ENCODE results near the gene UBN2. TPM values are rescaled to one million over a fixed set of nuclear protein-coding genes. Genes with fewer than 3 reads are reported as not detected.

UBN2 gene
- total and polyA plus RNA-seq, 2 of the 13 experiments (the other 11 are each of a cell fraction or from before 2014, with no cell fraction given), result 5.6 to 5.7 TPM

DNA sequence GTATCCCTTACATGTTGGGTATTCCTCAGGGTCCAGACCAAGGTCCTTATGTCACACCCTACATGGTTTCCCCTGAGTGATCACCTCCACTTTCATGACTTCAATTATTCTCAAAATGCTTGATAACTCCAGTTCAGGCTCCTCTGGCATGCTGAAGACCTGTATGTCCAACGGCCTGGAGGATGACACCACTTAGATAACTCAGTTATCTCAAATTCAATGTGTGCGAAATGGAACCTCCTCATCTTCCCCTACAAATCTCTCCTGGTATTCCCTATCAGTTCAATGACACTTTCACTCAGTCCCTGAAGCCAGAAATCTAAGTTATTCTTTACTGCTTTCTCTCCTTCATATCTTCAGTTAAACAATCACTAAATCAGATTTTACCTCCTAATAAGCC, 120.0 kb downstream of the UBN2 start (continued):
- TF ChIP-seq, protein P1, sequence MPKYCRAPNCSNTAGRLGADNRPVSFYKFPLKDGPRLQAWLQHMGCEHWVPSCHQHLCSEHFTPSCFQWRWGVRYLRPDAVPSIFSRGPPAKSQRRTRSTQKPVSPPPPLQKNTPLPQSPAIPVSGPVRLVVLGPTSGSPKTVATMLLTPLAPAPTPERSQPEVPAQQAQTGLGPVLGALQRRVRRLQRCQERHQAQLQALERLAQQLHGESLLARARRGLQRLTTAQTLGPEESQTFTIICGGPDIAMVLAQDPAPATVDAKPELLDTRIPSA (CRISPR knock-in tag; IDR thresholded peaks at IDR 0.05; ENCODE audit: borderline replicate concordance), result no peak
- no peak for TF ChIP-seq STAT5B (CRISPR knock-in tag; IDR thresholded peaks at IDR 0.05)
- no peak for TF ChIP-seq JUN (CRISPR knock-in tag; IDR thresholded peaks at IDR 0.05)
- TF ChIP-seq, protein P2, sequence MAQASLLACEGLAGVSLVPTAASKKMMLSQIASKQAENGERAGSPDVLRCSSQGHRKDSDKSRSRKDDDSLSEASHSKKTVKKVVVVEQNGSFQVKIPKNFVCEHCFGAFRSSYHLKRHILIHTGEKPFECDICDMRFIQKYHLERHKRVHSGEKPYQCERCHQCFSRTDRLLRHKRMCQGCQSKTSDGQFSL (CRISPR knock-in tag; IDR thresholded peaks at IDR 0.05), result no peak
- TF ChIP-seq EHMT2 (IDR thresholded peaks at IDR 0.05; ENCODE audit: borderline replicate concordance, low read depth, low read length), result no peak
- TF ChIP-seq, protein P3, sequence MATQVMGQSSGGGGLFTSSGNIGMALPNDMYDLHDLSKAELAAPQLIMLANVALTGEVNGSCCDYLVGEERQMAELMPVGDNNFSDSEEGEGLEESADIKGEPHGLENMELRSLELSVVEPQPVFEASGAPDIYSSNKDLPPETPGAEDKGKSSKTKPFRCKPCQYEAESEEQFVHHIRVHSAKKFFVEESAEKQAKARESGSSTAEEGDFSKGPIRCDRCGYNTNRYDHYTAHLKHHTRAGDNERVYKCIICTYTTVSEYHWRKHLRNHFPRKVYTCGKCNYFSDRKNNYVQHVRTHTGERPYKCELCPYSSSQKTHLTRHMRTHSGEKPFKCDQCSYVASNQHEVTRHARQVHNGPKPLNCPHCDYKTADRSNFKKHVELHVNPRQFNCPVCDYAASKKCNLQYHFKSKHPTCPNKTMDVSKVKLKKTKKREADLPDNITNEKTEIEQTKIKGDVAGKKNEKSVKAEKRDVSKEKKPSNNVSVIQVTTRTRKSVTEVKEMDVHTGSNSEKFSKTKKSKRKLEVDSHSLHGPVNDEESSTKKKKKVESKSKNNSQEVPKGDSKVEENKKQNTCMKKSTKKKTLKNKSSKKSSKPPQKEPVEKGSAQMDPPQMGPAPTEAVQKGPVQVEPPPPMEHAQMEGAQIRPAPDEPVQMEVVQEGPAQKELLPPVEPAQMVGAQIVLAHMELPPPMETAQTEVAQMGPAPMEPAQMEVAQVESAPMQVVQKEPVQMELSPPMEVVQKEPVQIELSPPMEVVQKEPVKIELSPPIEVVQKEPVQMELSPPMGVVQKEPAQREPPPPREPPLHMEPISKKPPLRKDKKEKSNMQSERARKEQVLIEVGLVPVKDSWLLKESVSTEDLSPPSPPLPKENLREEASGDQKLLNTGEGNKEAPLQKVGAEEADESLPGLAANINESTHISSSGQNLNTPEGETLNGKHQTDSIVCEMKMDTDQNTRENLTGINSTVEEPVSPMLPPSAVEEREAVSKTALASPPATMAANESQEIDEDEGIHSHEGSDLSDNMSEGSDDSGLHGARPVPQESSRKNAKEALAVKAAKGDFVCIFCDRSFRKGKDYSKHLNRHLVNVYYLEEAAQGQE (IDR thresholded peaks at IDR 0.05; ENCODE audit: borderline replicate concordance in 1 of 2, low read depth in 1 of 2, low read length in 2 of 2), result no peak
- no peak for TF ChIP-seq SCMH1 (CRISPR knock-in tag; IDR thresholded peaks at IDR 0.05; ENCODE audit: borderline replicate concordance)
- TF ChIP-seq, protein P4, sequence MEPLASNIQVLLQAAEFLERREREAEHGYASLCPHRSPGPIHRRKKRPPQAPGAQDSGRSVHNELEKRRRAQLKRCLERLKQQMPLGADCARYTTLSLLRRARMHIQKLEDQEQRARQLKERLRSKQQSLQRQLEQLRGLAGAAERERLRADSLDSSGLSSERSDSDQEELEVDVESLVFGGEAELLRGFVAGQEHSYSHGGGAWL (CRISPR knock-in tag; IDR thresholded peaks at IDR 0.05), result no peak
- TF ChIP-seq, protein P5, sequence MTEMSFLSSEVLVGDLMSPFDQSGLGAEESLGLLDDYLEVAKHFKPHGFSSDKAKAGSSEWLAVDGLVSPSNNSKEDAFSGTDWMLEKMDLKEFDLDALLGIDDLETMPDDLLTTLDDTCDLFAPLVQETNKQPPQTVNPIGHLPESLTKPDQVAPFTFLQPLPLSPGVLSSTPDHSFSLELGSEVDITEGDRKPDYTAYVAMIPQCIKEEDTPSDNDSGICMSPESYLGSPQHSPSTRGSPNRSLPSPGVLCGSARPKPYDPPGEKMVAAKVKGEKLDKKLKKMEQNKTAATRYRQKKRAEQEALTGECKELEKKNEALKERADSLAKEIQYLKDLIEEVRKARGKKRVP (CRISPR knock-in tag; IDR thresholded peaks at IDR 0.05), result no peak
